Stimulated activated CD8-positive, alpha-beta memory T cell treated with anti-CD3 and anti-CD28 coated beads, Interleukin-2, amount 100 ng/mL, for 48 hours (primary cell): Measurements from ENCODE around the gene ABCA13.

Source experiments
- DNase-seq, 2 donors: peaks; one replicate each; pipeline ENCODE4 v3.0.0-alpha.2; 2020; ENCODE audit warnings: low read depth in 2 of 2

The ABCA13 gene

DNA sequence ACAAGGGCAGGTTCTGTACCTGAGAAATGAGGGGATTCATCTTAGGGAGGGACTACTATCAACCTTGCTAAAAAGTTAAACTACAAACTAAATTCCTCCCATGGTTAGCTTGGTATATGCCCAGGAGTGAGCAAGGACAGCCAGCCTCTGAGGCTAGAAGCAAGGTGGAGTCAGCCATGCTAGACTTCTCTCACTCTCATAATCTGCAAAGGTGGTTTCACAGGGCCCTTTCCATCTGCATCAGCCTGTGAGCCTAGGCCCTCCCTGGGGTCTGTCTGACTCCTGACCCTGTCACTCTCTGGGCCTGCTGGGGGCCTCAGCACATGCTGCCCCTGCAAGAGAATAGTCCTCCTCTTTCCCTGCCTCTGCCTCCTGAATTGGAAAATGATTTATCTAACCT lies 66.1 kb downstream of the ABCA13 start:
- DNase-seq: no peak

DNA sequence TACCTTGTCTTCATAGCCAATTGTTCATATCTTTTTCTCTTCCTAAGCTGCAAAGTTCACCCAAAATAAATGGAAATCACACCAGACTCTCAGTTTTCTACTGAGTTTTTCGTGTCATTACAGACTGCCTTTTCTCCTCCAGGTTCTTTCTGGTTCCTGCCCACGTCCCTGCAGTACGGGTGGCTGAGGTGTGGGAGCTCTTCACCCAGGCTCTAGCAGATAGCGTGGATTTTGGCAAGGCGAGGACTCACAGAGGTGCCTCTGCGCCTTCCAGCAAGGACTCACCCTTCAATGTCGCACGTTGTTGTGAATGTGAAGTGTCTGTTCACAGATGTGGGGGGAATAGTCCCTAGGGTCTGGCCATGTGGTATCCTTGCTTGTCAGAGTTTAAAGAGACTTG lies 71.6 kb downstream of the ABCA13 start:
- no peak for DNase-seq

DNA sequence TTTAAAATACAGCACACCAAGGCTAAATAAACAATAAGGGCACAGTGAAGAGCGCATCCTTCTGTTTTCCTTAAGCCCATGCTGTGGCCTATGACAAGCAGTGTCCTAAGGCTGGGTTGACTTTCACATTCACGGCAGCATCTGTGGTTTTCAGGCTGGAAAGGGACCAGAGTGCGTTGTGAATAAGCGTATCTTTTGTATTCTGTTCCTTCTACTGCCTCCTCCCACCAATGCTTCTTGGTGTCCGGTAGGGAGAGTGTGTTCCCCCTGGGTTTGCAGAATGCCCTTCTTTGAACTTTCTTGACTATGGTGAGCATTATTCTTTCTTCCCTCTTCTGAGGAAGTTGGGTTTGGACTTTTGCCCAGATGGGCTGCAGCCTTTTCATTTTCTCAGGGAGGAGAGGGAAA lies 73.6 kb downstream of the ABCA13 start:
- DNase-seq: no peak

DNA sequence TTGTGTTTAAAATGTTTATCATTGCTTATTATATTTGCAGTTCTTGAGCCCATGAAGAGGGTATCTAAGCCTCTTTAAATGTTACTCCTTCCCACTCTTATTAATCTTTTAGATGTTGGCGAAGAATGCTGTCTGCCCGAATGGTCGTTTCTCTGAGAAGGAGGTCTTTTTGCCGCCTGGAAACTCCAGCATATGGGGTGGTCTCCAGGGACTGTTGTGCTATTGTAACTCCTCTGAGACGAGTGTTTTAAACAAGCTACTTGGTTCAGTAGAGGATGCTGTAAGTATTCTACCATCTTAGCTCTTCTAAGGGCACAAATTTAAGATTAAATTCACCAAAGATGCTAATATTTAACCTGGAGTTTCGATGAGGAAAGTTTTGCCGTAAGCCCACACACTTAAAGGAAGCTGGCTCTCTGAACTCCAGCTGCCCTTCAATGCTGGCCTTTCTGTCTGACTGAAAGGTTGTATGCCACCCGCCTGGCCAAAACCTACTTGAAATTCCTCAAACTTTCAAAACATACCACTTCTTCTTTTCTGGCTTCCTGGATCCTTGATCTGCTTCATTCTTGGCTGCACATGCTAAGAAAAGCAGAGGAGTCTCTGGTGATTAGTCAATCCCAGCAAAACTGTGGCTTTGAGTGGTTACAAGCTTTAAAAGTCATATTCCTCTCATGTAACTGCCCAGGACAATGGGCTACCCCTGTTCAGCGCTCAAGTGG lies 74.7 kb downstream of the ABCA13 start:
- no peak for DNase-seq

DNA sequence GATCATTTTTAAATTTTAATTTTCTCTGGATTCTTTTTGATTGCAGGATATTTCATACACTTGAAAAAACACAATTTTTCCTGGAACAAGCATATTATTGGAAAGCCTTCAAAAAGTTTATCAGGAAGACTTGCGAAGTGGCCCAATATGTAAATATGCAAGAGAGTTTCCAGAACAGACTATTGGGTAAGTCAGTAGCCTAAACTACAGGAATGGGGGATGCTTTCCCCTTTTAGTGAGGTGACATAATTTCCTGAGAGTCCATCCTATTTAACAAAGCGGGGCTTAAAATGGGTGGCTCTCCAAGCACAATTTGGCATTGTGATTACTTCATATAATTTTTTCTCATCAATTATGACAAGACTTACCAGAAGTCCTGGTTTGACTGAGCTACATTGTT lies 77.9 kb downstream of the ABCA13 start:
- no peak for DNase-seq

DNA sequence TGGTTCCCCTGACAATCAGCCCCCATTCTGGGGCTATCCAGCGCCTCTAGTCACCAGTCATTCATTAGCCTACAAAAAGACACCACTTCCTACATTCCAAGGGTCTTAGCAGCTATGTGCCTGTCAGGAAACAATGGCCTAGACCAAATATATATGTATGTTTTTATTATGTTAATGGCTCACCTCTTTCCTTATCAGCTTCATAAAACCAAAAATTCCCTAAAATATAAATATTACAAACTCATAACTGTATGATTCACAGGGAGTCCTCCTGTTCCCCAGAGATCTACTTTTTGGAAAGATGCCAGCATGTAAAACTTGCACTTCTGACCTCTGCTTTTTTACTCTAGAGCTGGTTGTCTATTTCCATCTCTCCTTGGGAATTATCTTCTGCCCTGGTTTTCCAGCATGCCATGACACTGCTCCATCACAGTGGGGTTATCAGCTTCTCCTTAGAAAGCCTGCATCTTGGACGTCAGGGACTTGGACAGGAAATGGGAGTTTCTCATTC lies 79.2 kb downstream of the ABCA13 start:
- no peak for DNase-seq

DNA sequence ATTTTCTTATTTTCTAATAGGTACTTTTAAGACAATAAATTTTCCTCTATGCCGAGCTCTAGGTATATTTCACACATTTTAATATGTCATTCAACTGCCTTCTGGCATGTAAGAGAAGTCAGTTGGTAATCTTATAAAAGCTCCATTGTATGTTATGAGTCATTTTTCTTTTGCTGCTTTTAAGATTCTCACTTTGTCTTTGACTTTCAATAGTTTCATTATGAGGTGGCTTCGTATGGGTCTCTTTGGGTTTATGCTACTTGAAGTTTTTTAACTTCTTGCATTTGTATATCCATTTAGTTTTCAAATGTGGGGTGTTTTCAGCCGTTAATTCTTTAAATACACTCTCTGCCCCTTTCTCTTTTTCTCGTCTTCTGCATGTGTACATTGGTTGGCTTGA lies 80.5 kb downstream of the ABCA13 start:
- DNase-seq: no peak

DNA sequence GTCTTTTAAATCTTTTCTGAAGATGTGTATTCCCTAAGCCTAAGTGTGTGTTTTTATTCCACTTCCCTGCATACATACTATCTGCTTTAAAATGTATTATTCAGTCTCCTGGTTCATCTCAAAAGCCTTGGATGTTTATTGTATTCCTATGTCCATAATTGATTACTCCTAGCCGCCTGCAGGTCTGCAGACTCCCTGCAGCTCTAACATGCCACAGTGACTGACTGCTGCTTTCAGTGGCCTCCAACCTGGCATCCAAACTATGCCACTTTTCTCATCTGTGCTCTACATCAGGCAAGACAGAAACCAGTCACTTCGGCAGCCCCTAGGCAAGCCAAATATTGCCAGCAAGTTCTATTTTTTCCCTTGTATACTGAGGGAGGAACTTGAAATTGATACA lies 81.7 kb downstream of the ABCA13 start:
- DNase-seq: no peak

DNA sequence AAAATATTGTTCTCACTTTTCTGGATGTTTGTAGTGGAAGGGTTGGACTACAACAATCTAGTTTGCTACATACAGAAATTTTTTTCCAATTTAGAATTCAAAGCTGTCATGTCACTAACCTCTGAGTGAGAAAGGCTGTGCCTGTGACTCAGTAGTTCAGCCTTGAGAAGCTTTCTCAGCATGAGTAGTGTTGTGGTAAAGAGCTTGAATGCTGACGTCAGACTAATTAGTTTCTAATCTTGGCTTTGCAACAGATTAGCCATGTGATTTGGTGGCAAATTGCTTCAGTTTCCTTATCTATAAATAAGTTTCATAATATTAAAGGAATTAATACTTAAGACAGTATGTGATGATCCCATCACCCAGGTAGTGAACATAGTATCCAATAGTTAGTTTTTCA lies 83.8 kb downstream of the ABCA13 start:
- no peak for DNase-seq

DNA sequence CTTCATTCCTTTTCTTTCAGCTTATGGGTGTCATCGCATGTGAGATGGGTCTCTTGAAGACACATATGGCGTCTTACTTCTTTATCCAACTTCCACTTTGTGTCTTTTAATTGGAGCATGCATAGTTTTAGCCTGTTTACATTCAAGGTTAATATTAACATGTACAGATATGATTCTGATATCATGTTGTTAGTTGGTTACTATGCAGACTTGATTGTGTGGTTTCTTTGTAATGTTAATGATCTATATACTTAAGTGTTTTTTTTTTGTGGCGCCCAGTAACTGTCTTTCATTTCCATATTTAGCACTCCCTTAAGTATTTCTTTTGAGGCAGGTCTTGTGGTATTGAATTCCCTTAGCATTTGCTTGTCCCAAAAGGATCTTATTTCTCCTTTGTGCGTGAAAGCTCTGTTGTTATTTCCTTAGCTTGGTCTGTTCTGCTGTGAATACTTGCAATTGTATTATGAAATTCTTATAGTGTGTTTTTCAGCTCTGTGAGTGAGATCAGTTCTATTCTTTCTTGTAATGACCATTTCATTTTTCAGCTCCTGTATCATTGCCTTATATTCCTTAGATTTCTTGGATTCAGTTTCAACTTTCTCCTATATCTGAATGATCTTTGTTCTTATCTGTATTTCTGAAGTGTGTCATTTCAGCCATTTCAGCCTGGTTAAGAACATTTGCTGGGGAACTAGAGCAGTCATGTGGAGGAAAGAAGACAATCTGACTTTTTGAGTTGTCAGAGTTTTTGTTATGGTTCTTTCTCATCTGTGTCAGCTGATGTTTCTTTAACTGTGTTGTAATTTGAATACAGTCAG lies 88.4 kb downstream of the ABCA13 start:
- no peak for DNase-seq

DNA sequence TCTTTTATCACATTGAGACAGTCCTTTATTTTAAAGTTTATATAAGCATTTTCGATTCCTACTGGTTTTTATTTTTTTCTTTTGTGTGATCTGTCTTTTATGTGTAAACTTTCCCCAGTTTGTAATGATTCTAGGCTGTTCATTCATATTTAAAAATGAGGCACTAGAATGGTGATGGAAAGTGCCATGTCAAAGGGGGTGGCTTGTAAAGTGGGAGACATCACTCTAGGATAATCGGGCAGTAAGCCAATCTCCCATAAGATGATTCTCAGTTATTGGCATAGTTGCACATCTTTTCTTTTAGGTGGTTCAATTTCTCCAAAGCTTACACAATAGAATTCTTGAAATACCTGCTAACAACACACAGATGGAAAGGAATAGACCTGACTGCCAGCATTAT lies 90.4 kb downstream of the ABCA13 start:
- DNase-seq: no peak

DNA sequence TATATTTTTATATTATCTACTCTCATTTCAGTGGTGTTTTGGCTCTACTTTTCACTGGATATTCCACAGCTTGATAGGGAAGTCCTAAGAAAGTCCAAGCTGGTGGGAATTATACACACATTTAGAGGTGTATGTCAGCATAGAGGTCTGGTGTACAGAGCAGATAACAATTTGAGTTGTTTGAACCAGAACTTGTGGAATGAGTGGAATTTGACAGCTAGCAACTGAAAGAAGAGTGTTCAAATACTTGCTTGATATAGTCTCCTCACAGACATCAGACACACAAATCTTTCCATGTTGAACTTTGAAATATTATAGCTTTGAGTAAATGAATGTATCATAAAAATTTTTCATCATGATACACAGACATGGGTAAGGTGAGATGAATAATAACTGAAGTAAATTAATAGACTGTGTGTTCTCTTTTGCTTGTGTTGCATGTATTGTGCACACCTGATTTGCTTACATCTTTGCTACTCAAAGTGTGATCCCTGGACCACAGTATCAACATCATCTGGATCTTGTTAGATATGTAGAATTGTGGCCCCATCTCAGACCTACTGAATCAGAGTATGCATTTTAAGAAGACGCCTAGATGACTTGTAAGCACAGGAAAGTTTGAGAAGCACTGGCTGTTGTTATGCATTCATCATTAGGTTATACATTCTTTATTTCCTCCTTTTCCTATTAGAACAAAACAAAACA lies 91.5 kb downstream of the ABCA13 start:
- DNase-seq: no peak

DNA sequence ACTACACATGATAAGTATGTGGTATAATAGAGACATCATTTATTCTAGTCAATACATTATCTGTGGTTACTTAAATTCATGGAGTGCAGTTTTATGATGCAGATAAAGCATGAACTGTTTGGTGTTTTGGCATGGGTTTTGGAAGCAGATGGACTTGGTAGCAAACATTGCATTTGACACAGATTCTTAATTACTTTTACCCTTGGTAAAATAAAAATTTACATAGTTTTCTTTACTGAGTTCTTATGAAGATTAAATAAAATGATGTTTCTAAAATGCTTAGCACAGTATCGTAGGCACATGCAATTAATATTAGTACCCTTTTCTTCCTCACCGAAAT lies 92.0 kb downstream of the ABCA13 start:
- DNase-seq: no peak

DNA sequence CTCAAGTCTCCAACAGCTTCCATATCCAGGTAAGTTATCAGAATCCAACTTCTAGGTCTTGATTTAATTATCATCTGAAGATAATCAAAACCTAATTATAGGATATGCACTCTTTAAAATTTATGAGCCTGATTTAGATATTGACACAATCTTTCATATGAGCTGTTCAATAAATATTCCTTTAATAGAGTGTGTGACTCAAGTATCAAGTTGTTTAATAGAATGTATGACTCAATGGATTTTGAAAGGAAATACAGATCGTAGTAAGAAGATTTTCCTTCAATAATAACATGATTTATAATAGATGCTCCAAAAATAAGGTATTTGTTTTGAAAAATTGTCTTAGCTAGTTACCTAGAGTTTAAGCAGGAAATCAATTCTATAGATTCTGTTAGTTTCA lies 97.8 kb downstream of the ABCA13 start:
- no peak for DNase-seq

DNA sequence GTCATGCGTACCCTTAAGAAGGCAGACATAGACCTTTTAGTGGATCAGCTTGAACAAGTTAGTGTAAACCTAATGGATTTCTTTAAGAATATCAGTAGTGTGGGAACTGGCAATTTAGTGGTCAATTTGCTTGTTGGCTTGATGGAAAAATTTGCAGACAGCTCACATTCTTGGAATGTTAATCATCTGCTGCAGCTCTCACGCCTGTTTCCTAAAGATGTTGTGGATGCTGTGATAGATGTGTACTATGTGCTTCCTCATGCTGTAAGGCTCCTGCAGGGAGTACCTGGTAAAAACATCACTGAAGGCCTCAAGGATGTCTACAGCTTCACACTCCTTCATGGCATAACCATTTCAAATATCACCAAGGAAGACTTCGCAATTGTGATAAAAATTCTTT lies 103.4 kb downstream of the ABCA13 start:
- no peak for DNase-seq

DNA sequence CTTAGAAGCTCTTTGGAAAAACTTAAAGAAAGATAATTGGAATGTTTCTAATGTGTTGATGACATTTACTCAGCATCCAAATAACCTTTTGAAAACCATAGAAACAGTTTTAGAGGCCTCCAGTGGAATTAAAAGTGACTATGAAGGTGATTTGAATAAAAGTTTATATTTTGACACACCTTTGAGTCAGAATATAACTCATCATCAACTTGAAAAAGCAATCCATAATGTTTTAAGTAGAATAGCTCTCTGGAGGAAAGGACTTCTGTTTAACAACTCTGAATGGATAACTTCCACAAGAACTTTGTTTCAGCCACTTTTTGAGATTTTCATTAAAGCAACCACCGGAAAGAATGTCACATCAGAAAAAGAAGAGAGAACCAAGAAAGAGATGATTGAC lies 108.2 kb downstream of the ABCA13 start:
- no peak for DNase-seq

DNA sequence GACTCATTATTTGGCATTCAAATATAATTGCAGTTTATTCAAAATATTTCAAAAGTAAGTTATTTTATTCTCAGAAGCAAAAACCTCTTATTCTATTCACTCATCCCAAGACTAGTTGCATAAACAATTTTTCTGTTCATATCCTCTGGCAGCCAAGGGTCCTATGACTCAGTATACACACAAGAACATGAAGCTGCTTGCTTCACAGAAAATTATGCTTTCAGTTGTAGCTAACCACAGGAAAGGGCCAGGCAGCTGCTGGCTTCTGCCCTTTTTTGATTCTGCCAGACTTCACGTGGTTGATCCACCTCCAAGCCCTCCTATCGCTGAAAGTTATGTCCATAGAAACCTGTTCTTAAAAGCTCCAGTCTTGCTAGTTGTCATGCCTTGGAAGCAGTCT lies 108.8 kb downstream of the ABCA13 start:
- no peak for DNase-seq

DNA sequence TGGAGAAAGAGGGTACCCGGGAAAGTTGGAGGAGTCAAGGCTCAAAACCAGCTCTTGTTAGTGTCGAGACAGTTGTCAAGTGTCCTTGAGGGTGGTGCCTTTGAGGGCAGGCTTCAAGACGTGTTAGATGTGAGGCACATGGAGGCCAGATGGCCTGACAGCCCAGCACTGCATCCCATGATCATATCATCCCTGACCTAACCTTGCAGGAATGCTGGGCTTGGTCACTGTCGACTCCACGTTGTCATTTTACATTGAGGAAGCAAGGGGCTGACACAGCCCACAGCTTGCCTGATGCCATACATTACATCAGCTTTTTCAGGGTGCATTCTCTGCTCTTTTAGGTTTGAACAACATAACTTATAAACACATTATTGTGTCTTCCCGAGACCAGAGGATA lies 114.1 kb downstream of the ABCA13 start:
- no peak for DNase-seq

DNA sequence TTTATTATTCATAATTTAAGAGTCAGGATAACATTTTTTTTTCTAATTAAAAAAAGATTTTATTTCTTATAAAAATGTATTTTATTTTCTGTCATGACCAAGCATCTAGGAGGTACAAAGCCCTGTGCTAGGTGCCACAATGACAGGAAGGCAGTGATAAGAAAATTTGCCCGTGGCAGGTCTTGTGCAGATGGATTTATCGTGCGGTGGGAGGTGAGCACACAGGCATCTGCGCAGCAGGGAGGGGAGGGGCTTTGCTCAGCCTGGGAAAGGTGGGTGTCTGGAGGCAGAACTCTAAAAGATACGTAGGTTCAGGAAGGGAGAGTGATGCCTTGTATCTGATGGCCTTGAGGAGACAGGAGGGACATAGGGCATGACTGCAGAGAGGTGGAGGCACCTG lies 115.6 kb downstream of the ABCA13 start:
- DNase-seq: no peak

DNA sequence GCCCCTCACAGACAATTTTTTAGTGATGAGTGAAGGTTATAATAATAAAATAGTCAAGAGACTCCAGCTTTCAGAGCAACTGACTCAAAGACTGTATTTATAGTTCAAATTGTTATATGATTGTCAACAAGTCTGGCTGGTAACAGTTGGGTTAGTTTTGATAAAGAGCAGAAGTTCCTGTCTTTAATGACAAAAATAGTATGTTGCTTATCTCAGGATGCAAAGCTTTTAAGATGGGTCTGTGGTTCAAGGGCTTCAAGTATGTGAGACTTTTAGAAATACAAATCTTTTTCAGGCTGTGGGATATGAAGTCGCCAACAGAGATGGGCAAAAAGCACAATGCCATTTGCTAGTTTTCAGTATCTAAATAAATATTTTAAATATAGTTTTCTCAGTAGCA lies 118.4 kb downstream of the ABCA13 start:
- no peak for DNase-seq

DNA sequence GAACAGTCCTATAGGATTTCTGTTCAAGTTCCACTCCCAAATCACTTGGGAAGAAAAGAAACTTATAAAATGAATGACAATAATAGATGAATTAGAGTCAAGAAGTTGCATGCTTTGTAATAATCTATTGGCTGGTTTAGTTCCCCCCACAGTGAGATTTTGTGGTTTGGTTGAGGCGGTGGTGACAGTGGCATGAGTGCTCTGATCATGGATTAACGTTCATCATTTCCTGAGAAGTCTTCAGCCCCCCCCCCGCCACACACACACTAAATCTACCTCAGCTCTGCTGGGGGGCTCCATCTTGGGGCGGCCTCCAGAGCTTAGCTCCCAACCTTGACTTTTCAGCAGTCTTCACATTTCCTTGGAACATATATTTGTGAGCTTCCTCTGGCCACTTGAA lies 121.7 kb downstream of the ABCA13 start:
- DNase-seq: no peak

DNA sequence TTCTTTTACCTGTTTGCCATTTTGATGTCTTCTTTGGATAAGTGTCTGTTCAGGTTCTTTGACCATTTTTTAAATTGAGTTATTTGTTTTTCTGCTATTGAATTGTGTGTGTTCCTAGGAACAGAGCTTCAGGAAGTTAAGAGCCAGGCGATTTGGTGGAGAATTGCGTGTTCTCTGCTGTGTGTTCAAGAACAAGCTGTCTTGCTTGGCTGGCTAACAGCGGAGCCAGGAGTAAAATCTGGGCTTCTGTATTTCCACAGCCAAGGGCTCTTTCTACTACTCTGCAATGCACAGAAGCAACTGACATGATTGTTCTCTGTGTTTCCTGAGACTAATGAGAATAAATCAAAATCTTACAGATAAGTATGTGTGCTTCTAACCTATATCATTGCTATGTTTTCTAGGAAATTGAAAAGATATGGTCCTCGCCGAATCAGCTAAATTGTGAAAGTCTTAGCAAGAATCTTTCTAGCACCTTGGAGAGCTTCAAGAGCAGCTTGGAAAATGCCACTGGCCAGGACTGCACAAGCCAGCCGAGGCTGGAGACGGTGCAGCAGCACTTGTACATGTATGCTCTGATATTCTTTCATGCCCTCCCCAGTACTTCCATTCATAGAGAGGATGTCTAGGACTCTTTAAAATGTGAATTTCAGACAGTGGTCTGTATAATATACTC lies 124.2 kb downstream of the ABCA13 start:
- DNase-seq: no peak
